Dermis microvascular lymphatic vessel endothelial cell (primary cell): ENCODE data around the gene STK39. TPM values are rescaled to one million over a fixed set of nuclear protein-coding genes. Genes with fewer than 3 reads are reported as not detected.

Experiments
- DNase-seq, 2 donors: peaks; one replicate each; pipeline versions ENCODE4 v3.0.0 to v3.0.0-alpha.2; 2010; ENCODE audit warnings: low read depth in 2 of 2
- total RNA-seq: library from RNA; depleted of rRNA; stranded (reverse); fragments of >200 nt; gene quantifications from 2 replicates; pipeline ENCODE4 v1.2.1, GENCODE V29; 2014

Gene STK39
- total RNA-seq, 1 donor from 2014 or later = 2.8 TPM

GRCh38 chr2:168006498-168006897 is 240.9 kb downstream of the STK39 start:
- DNase-seq = no peak

GRCh38 chr2:168005586-168005985 is 241.8 kb downstream of the STK39 start:
- DNase-seq = no peak

GRCh38 chr2:168003876-168004275 is 243.5 kb downstream of the STK39 start:
- DNase-seq = no peak

GRCh38 chr2:168002021-168002553 is 245.3 kb downstream of the STK39 start:
- peak in 1 of 2 donors; percentile 10 for DNase-seq

GRCh38 chr2:167992278-167992677 is 255.1 kb downstream of the STK39 start:
- no peak for DNase-seq

- no peak for DNase-seq
Observed at GRCh38 chr2:167990062-167990461, 257.3 kb downstream of the STK39 start.

GRCh38 chr2:167988296-167988695 is 259.1 kb downstream of the STK39 start:
- DNase-seq = no peak

- no peak for DNase-seq
Observed at GRCh38 chr2:167987558-167987957, 259.8 kb downstream of the STK39 start.

GRCh38 chr2:167987026-167987425 is 260.4 kb downstream of the STK39 start:
- no peak for DNase-seq

GRCh38 chr2:167986223-167986622 is 261.2 kb downstream of the STK39 start:
- DNase-seq = no peak

GRCh38 chr2:167981945-167982344 is 265.4 kb downstream of the STK39 start:
- no peak for DNase-seq

- no peak for DNase-seq
Observed at GRCh38 chr2:167980439-167980838, 267.0 kb downstream of the STK39 start.

GRCh38 chr2:167972746-167973145 is 274.6 kb downstream of the STK39 start:
- DNase-seq = no peak

GRCh38 chr2:167972020-167972419 is 275.4 kb downstream of the STK39 start:
- DNase-seq = no peak

GRCh38 chr2:167966937-167967913 is 280.2 kb downstream of the STK39 start:
- DNase-seq = no peak

GRCh38 chr2:167965907-167966761 is 281.3 kb downstream of the STK39 start:
- DNase-seq = no peak

- DNase-seq = peak in 1 of 2 donors; percentile 8
Observed at GRCh38 chr2:167964650-167965413, 282.6 kb downstream of the STK39 start.

- DNase-seq = no peak
Observed at GRCh38 chr2:167963899-167964649, 283.3 kb downstream of the STK39 start.

GRCh38 chr2:167962436-167963226 is 284.8 kb downstream of the STK39 start:
- DNase-seq = no peak
